ENCODE data around the gene MRGPRD.

GRCh38 chr11:68961245-68961644 lies 19.5 kb downstream of the MRGPRD start:
- TF ChIP-seq TAF1 (IDR thresholded peaks at IDR 0.05; ENCODE audit: borderline replicate concordance, insufficient read depth, low read length) = no peak
- TF ChIP-seq FOXP2 (optimal IDR thresholded peaks at IDR 0.05; ENCODE audit: borderline replicate concordance, extremely low read depth, extremely low read length, insufficient read depth) = no peak
- TF ChIP-seq POLR2AphosphoS5 (IDR thresholded peaks at IDR 0.05; ENCODE audit: low read depth, low read length) = no peak
- TF ChIP-seq, protein P1, sequence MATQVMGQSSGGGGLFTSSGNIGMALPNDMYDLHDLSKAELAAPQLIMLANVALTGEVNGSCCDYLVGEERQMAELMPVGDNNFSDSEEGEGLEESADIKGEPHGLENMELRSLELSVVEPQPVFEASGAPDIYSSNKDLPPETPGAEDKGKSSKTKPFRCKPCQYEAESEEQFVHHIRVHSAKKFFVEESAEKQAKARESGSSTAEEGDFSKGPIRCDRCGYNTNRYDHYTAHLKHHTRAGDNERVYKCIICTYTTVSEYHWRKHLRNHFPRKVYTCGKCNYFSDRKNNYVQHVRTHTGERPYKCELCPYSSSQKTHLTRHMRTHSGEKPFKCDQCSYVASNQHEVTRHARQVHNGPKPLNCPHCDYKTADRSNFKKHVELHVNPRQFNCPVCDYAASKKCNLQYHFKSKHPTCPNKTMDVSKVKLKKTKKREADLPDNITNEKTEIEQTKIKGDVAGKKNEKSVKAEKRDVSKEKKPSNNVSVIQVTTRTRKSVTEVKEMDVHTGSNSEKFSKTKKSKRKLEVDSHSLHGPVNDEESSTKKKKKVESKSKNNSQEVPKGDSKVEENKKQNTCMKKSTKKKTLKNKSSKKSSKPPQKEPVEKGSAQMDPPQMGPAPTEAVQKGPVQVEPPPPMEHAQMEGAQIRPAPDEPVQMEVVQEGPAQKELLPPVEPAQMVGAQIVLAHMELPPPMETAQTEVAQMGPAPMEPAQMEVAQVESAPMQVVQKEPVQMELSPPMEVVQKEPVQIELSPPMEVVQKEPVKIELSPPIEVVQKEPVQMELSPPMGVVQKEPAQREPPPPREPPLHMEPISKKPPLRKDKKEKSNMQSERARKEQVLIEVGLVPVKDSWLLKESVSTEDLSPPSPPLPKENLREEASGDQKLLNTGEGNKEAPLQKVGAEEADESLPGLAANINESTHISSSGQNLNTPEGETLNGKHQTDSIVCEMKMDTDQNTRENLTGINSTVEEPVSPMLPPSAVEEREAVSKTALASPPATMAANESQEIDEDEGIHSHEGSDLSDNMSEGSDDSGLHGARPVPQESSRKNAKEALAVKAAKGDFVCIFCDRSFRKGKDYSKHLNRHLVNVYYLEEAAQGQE (IDR thresholded peaks at IDR 0.05; ENCODE audit: insufficient read depth in 1 of 2, low read depth in 2 of 2, low read length in 2 of 2) = no peak
- TF ChIP-seq SIN3A (IDR thresholded peaks at IDR 0.05; ENCODE audit: borderline replicate concordance, insufficient read depth, low read length) = no peak

All from PFSK-1 (cell line).